H9 (cell line): ENCODE measurements around the gene TAT. TPM values are rescaled to one million over a fixed set of nuclear protein-coding genes. Genes with fewer than 3 reads are reported as not detected.

Source experiments
- DNase-seq: peaks from one replicate; pipeline ENCODE4 v3.0.0-alpha.2; 2017
- H2AFZ ChIP-seq: one replicate; pipeline ENCODE4 v1.6.1; 2013; ENCODE audit warnings: mild to moderate bottlenecking, low read length, control low read depth, moderate library complexity
- H2AK5ac ChIP-seq: 2 replicates; pipeline ENCODE4 v1.6.1; 2013; ENCODE audit warnings: low read length, control low read depth, mixed read lengths; ENCODE audit not compliant: insufficient read length
- H2BK120ac ChIP-seq: one replicate; pipeline ENCODE4 v1.6.1; 2013; ENCODE audit warnings: low read depth, mild to moderate bottlenecking, low read length, control low read depth, inconsistent platforms; ENCODE audit not compliant: poor library complexity, severe bottlenecking
- H2BK12ac ChIP-seq: 2 replicates; pipeline ENCODE4 v1.6.1; 2013; ENCODE audit warnings: low read length, control low read depth, mixed read lengths, low read depth; ENCODE audit not compliant: insufficient read length
- H2BK15ac ChIP-seq: 2 replicates; pipeline ENCODE4 v1.6.1; 2013; ENCODE audit warnings: low read depth, low read length, control low read depth
- H2BK20ac ChIP-seq: one replicate; pipeline ENCODE4 v1.6.1; 2013; ENCODE audit warnings: low read depth, mild to moderate bottlenecking, low read length, control low read depth, inconsistent platforms; ENCODE audit not compliant: poor library complexity, severe bottlenecking
- H2BK5ac ChIP-seq: 2 replicates; pipeline ENCODE4 v1.6.1; 2013; ENCODE audit warnings: low read length, control low read depth, mixed read lengths; ENCODE audit not compliant: insufficient read length
- H3K14ac ChIP-seq: 2 replicates; pipeline ENCODE4 v1.6.1; 2013; ENCODE audit warnings: low read length, control low read depth; ENCODE audit not compliant: insufficient read depth
- H3K18ac ChIP-seq: 2 replicates; pipeline ENCODE4 v1.6.1; 2013; ENCODE audit warnings: low read depth, mild to moderate bottlenecking, mixed read lengths, low read length, control low read depth; ENCODE audit not compliant: insufficient read length
- H3K23ac ChIP-seq: 2 replicates; pipeline ENCODE4 v1.6.1; 2013; ENCODE audit warnings: low read length, control low read depth, mixed read lengths, low read depth; ENCODE audit not compliant: insufficient read length
- H3K23me2 ChIP-seq: 2 replicates; pipeline ENCODE4 v1.6.1; 2013; ENCODE audit warnings: low read depth, mild to moderate bottlenecking, mixed read lengths, low read length, control low read depth; ENCODE audit not compliant: insufficient read length, poor library complexity, severe bottlenecking
- H3K27ac ChIP-seq: 2 replicates; pipeline ENCODE4 v1.5.1; 2013; ENCODE audit warnings: low read length, control low read depth, mixed read lengths, low read depth; ENCODE audit not compliant: insufficient read length
- H3K27me3 ChIP-seq: 2 replicates; pipeline ENCODE4 v1.6.1; 2013; ENCODE audit warnings: low read length, control low read depth, inconsistent platforms; ENCODE audit not compliant: insufficient read depth
- H3K4ac ChIP-seq: 2 replicates; pipeline ENCODE4 v1.6.1; 2013; ENCODE audit warnings: low read depth, mild to moderate bottlenecking, control low read depth, inconsistent platforms, low read length, moderate library complexity
- H3K4me1 ChIP-seq: 2 replicates; pipeline ENCODE4 v1.6.1; 2013; ENCODE audit warnings: low read length, control low read depth, inconsistent platforms; ENCODE audit not compliant: insufficient read depth
- H3K4me2 ChIP-seq: 2 replicates; pipeline ENCODE4 v1.6.1; 2013; ENCODE audit warnings: low read length, control low read depth, mixed read lengths; ENCODE audit not compliant: insufficient read length, insufficient read depth
- H3K56ac ChIP-seq: 2 replicates; pipeline ENCODE4 v1.6.1; 2013; ENCODE audit warnings: low read depth, mild to moderate bottlenecking, mixed read lengths, low read length, control low read depth; ENCODE audit not compliant: insufficient read length
- H3K79me1 ChIP-seq: 2 replicates; pipeline ENCODE4 v1.6.1; 2013; ENCODE audit warnings: low read depth, mild to moderate bottlenecking, moderate library complexity, low read length, control low read depth, inconsistent platforms; ENCODE audit not compliant: insufficient read depth, poor library complexity, severe bottlenecking
- H3K79me2 ChIP-seq: 2 replicates; pipeline ENCODE4 v1.6.1; 2013; ENCODE audit warnings: low read length, control low read depth, inconsistent platforms; ENCODE audit not compliant: insufficient read depth
- H3K9ac ChIP-seq: 2 replicates; pipeline ENCODE4 v1.6.1; 2013; ENCODE audit warnings: low read length, control low read depth, mixed read lengths; ENCODE audit not compliant: insufficient read length; ENCODE audit errors: extremely low read depth
- H3K9me3 ChIP-seq: one replicate; pipeline ENCODE4 v1.6.1; 2013; ENCODE audit warnings: low read depth, low read length, inconsistent platforms; ENCODE audit not compliant: control insufficient read depth
- H3T11ph ChIP-seq: one replicate; pipeline ENCODE4 v1.6.1; 2013; ENCODE audit warnings: mild to moderate bottlenecking, low read length, control low read depth, inconsistent platforms
- H4K20me1 ChIP-seq: one replicate; pipeline ENCODE4 v1.6.1; 2013; ENCODE audit not compliant: control insufficient read depth, insufficient read length, insufficient read depth
- H4K5ac ChIP-seq: 2 replicates; pipeline ENCODE4 v1.6.1; 2013; ENCODE audit warnings: low read depth, mild to moderate bottlenecking, mixed read lengths, low read length, control low read depth; ENCODE audit not compliant: insufficient read length
- H4K8ac ChIP-seq: replicated peaks from 2 replicates; pipeline ENCODE4 v1.6.1; 2013; ENCODE audit warnings: low read length, control low read depth, mixed read lengths, low read depth; ENCODE audit not compliant: insufficient read length
- H4K91ac ChIP-seq: 2 replicates; pipeline ENCODE4 v1.6.1; 2013; ENCODE audit warnings: low read depth, mild to moderate bottlenecking, moderate library complexity, mixed read lengths, low read length, control low read depth; ENCODE audit not compliant: insufficient read length
- H3K27ac Mint-ChIP-seq, 3 experiments: 2 replicates in 2 of 3; 3 replicates in 1 of 3; pipeline ENCODE4 v1.8.0; 2020 to 2021; ENCODE audit warnings: mixed read lengths in 3 of 3, mild to moderate bottlenecking in 1 of 3, moderate library complexity in 1 of 3
- H3K27me3 Mint-ChIP-seq: 2 replicates; pipeline ENCODE4 v1.8.0; 2021; ENCODE audit warnings: low read depth, mild to moderate bottlenecking, moderate library complexity, mixed read lengths
- H3K36me3 Mint-ChIP-seq, 3 experiments: 2 replicates in 2 of 3; 3 replicates in 1 of 3; pipeline ENCODE4 v1.8.0; 2020 to 2021; ENCODE audit warnings: low read depth in 3 of 3, mixed read lengths in 3 of 3; ENCODE audit not compliant: insufficient read depth in 1 of 3
- H3K4me1 Mint-ChIP-seq, 2 experiments: 2 replicates each; pipeline ENCODE4 v1.8.0; 2020; ENCODE audit warnings: mixed read lengths in 2 of 2
- H3K4me3 Mint-ChIP-seq, 2 experiments: 2 replicates in 1 of 2; 3 replicates in 1 of 2; pipeline ENCODE4 v1.8.0; 2020 to 2021; ENCODE audit warnings: mild to moderate bottlenecking in 2 of 2, mixed read lengths in 2 of 2, moderate library complexity in 1 of 2
- H3K9me3 Mint-ChIP-seq, 2 experiments: 2 replicates in 1 of 2; 3 replicates in 1 of 2; pipeline ENCODE4 v1.8.0; 2020; ENCODE audit warnings: mild to moderate bottlenecking in 2 of 2, mixed read lengths in 2 of 2, moderate library complexity in 1 of 2
- CTCF ChIP-seq: fragments of 200-600 bp; sonication (generic); conservative IDR thresholded peaks from 3 replicates; pipeline ENCODE4 v1.8.0; 2021; ENCODE audit warnings: antibody characterized with exemption, mild to moderate bottlenecking
- WGBS: extraction: QIAGEN DNeasy Blood & Tissue Kit; methylation state at CpG from one replicate; pipeline ENCODE4 v1.1.7; 2013; ENCODE audit warnings: missing lambda C conversion rate, low lambda C conversion rate, mixed read lengths; ENCODE audit not compliant: insufficient read length; ENCODE audit errors: extremely low coverage; 5-methylcytosine and 5-hydroxymethylcytosine counted together
- total RNA-seq: library from RNA; stranded (reverse); gene quantifications from 2 replicates; pipeline ENCODE4 v1.2.1, GENCODE V29; 2021

Gene TAT
- total RNA-seq, 1 experiment from 2014 or later, result not detected

GRCh38 chr16:71593048-71593999 is 16.4 kb upstream of the TAT start:
- Histone ChIP-seq H2BK12ac (no peak overlapping the region), H4K20me1 (no peaks in the 10 kb centered on the region), H2BK120ac (no peak overlapping the region), H2BK5ac (no peak overlapping the region), H2BK20ac (no peak overlapping the region), H2AFZ (no peak overlapping the region), H3K27me3 (no peaks in the 10 kb centered on the region), H3K27ac (no peak overlapping the region), H3K4me1 (no peaks in the 10 kb centered on the region), H3K23me2 (no peaks in the 10 kb centered on the region), H3K79me2 (no peaks in the 10 kb centered on the region), H3K56ac (no peak overlapping the region), H2AK5ac (no peak overlapping the region), H4K91ac (no peak overlapping the region), H4K8ac (no peak overlapping the region), H3K4me2 (no peak overlapping the region), H3K9ac (no peak overlapping the region), H3K23ac (no peak overlapping the region), H4K5ac (no peak overlapping the region), H3K9me3 (no peaks in the 10 kb centered on the region), H3K14ac (no peak overlapping the region), H2BK15ac (no peak overlapping the region), H3K79me1 (no peaks in the 10 kb centered on the region), H3K4ac (no peak overlapping the region), H3T11ph (no peak overlapping the region), H3K18ac (no peak overlapping the region)
- no CpG with 5 or more reads among the region's 3 CpGs for WGBS
- no peak overlapping the region for H3K4me3 Mint-ChIP-seq
- peaks cover 3 to 17% of the 10 kb centered on the region in 2 experiments; a peak in 2 of 4 replicates for H3K4me1 Mint-ChIP-seq
- peaks cover 9 to 10% of the 10 kb centered on the region in 2 experiments for H3K9me3 Mint-ChIP-seq
- no peak for TF ChIP-seq CTCF
- DNase-seq, result no peak
- 0 out of 7 replicates have a peak, but pooled peaks cover 0 to 2% (median 0%) of the 10 kb centered on the region in 3 experiments for H3K36me3 Mint-ChIP-seq
- no peak overlapping the region; a peak in 1 of 7 replicates for H3K27ac Mint-ChIP-seq
- H3K27me3 Mint-ChIP-seq, result peaks cover 11% of the 10 kb centered on the region
